ENCODE data around the gene RAMACL.

Gene RAMACL

DNA sequence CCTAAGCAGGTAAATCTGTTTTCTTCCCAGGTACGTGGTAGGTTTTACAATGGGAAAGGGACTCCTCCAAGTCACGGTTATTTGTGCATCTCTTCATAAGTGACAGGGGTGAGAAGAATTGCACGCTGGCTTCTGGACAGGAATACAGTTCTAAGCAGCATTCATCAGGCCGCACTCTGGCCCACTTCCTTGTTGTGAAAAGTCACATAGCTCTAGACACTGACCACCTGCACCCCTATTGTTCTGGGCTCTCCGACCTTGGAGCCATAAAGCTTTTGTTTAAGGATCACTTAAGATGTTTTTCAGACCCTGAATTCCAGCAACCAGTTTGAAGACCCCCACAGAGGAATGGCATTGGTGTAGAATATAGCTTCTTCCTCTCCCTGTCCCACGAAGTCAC lies 31.4 kb downstream of the RAMACL start:
- H4K20me1 ChIP-seq (ENCODE audit: insufficient read depth, low read length) = no peaks in the 10 kb centered on the region
- no peaks in the 10 kb centered on the region for H3K36me3 ChIP-seq (replicated peaks; ENCODE audit: low read depth, low read length)
- H3K4me2 ChIP-seq (ENCODE audit: low read length) = no peak overlapping the region
- no peaks in the 10 kb centered on the region for H3K9me3 ChIP-seq (ENCODE audit: insufficient read depth, low read length)
- no peak for TF ChIP-seq EZH2phosphoT487 (IDR thresholded peaks at IDR 0.05; ENCODE audit: low read depth)
- TF ChIP-seq, protein P1, sequence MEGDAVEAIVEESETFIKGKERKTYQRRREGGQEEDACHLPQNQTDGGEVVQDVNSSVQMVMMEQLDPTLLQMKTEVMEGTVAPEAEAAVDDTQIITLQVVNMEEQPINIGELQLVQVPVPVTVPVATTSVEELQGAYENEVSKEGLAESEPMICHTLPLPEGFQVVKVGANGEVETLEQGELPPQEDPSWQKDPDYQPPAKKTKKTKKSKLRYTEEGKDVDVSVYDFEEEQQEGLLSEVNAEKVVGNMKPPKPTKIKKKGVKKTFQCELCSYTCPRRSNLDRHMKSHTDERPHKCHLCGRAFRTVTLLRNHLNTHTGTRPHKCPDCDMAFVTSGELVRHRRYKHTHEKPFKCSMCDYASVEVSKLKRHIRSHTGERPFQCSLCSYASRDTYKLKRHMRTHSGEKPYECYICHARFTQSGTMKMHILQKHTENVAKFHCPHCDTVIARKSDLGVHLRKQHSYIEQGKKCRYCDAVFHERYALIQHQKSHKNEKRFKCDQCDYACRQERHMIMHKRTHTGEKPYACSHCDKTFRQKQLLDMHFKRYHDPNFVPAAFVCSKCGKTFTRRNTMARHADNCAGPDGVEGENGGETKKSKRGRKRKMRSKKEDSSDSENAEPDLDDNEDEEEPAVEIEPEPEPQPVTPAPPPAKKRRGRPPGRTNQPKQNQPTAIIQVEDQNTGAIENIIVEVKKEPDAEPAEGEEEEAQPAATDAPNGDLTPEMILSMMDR (IDR thresholded peaks at IDR 0.05; ENCODE audit: low read depth, low read length) = no peak
- no peak overlapping the region for H3K4me3 ChIP-seq (ENCODE audit: low read length)
- no peak overlapping the region for H3K9ac ChIP-seq (ENCODE audit: low read length)
- H3K27ac ChIP-seq (ENCODE audit: low read length) = no peak overlapping the region
- no peaks in the 10 kb centered on the region for H3K4me1 ChIP-seq (ENCODE audit: low read length)
- no peak overlapping the region for H2AFZ ChIP-seq (ENCODE audit: low read depth, low read length)
- H3K79me2 ChIP-seq (ENCODE audit: low read length) = no peaks in the 10 kb centered on the region
- H3K27me3 ChIP-seq (ENCODE audit: low read depth, low read length) = no peaks in the 10 kb centered on the region

DNA sequence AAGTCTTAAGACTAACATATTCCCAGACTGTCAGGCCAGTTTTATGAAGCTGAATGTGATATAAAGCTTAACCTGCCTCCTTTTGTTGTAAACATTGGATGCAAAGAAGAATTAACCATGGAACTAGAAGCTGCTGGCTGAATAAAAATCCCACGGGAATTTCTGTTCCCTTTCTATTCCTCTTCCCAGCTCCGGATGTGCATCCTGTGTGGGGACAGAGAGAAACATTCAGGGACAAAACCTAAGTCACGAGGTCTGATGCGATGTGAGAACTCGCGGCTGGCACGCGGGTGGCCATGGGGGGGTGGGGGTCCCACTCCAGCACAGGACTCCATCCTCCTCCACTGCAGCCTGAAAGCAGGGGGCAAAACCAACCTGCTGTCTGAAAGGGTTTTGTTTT lies 32.2 kb downstream of the RAMACL start:
- Histone ChIP-seq H3K4me2 (ENCODE audit: low read length) (no peak overlapping the region), H4K20me1 (ENCODE audit: insufficient read depth, low read length) (no peaks in the 10 kb centered on the region), H3K4me1 (ENCODE audit: low read length) (no peaks in the 10 kb centered on the region), H3K9me3 (ENCODE audit: insufficient read depth, low read length) (no peaks in the 10 kb centered on the region), H2AFZ (ENCODE audit: low read depth, low read length) (no peak overlapping the region), H3K36me3 (replicated peaks; ENCODE audit: low read depth, low read length) (no peaks in the 10 kb centered on the region), H3K9ac (ENCODE audit: low read length) (no peak overlapping the region), H3K79me2 (ENCODE audit: low read length) (no peaks in the 10 kb centered on the region), H3K27me3 (ENCODE audit: low read depth, low read length) (no peaks in the 10 kb centered on the region), H3K4me3 (ENCODE audit: low read length) (no peak overlapping the region), H3K27ac (ENCODE audit: low read length) (no peak overlapping the region)
- TF ChIP-seq EZH2phosphoT487 (IDR thresholded peaks at IDR 0.05; ENCODE audit: low read depth) = no peak
- TF ChIP-seq, protein P1 (IDR thresholded peaks at IDR 0.05; ENCODE audit: low read depth, low read length) = no peak

DNA sequence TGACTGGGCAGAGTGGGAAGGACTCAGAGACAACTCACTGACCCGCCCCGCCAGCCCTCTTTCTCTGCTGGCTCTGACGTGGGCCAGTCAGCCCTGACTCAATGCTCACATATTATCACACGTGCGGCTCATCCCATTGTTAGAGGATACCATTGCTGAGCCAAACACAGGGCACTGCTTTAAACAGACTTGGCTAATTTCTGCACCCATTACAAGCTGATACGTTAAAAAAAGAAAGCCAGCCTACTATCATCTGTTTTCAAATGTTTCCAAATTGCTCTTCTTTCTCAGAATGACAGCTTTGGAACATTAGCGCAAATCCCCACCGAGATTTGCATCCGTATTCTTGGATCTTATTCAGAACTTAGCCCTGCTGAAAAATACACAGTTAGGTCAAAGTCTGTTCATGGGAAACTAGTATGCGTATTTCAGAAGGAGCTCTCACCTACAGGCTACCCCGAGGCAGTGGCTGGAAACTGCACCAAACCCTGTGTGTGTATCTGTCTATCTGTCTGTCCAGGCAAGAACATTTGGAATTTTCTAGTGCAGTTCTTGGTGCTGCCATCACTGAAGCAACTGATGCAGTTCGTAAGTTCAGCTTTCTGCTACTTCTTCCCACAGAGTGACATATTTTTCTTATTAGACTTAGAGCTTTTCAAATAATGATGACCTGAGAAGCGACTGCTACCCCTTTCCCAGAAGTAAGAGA lies 32.8 kb downstream of the RAMACL start:
- Histone ChIP-seq H3K9me3 (ENCODE audit: insufficient read depth, low read length) (no peaks in the 10 kb centered on the region), H3K9ac (ENCODE audit: low read length) (no peak overlapping the region), H3K4me1 (ENCODE audit: low read length) (no peaks in the 10 kb centered on the region), H3K27ac (ENCODE audit: low read length) (no peak overlapping the region), H3K4me3 (ENCODE audit: low read length) (no peak overlapping the region), H4K20me1 (ENCODE audit: insufficient read depth, low read length) (no peaks in the 10 kb centered on the region), H3K4me2 (ENCODE audit: low read length) (no peak overlapping the region), H3K27me3 (ENCODE audit: low read depth, low read length) (no peaks in the 10 kb centered on the region), H3K36me3 (replicated peaks; ENCODE audit: low read depth, low read length) (no peaks in the 10 kb centered on the region), H2AFZ (ENCODE audit: low read depth, low read length) (no peak overlapping the region), H3K79me2 (ENCODE audit: low read length) (no peaks in the 10 kb centered on the region)
- TF ChIP-seq, protein P1 (IDR thresholded peaks at IDR 0.05; ENCODE audit: low read depth, low read length) = no peak
- TF ChIP-seq EZH2phosphoT487 (IDR thresholded peaks at IDR 0.05; ENCODE audit: low read depth) = no peak

DNA sequence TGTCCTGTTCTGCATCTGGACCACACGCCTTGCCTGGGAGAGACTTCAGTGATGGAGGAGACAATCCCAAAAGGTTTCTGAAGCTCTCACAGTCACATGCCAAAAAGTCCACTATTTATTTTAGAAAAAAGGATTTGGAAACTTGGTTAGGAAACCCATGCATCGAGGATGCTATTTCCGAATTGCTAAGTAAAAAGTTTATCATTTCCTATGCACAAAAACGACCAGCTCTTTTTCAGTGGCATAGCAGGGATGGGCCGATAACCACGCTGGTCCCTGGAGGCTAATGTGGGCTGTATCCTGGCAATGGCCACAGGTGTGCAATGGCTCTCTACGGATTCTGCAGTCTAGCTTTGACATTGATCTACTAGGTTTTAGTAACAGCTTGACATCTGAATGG lies 33.9 kb downstream of the RAMACL start:
- no peak overlapping the region for H3K9ac ChIP-seq (ENCODE audit: low read length)
- H3K4me1 ChIP-seq (ENCODE audit: low read length) = no peaks in the 10 kb centered on the region
- H4K20me1 ChIP-seq (ENCODE audit: insufficient read depth, low read length) = no peaks in the 10 kb centered on the region
- no peak overlapping the region for H2AFZ ChIP-seq (ENCODE audit: low read depth, low read length)
- no peak overlapping the region for H3K4me2 ChIP-seq (ENCODE audit: low read length)
- H3K9me3 ChIP-seq (ENCODE audit: insufficient read depth, low read length) = no peaks in the 10 kb centered on the region
- no peaks in the 10 kb centered on the region for H3K36me3 ChIP-seq (replicated peaks; ENCODE audit: low read depth, low read length)
- no peak overlapping the region for H3K4me3 ChIP-seq (ENCODE audit: low read length)
- H3K27me3 ChIP-seq (ENCODE audit: low read depth, low read length) = no peaks in the 10 kb centered on the region
- no peaks in the 10 kb centered on the region for H3K79me2 ChIP-seq (ENCODE audit: low read length)
- TF ChIP-seq EZH2phosphoT487 (IDR thresholded peaks at IDR 0.05; ENCODE audit: low read depth) = no peak
- TF ChIP-seq, protein P1 (IDR thresholded peaks at IDR 0.05; ENCODE audit: low read depth, low read length) = no peak
- H3K27ac ChIP-seq (ENCODE audit: low read length) = no peak overlapping the region

Data from OCI-LY3 (cell line).